Activated CD8-positive, alpha-beta T cell treated with anti-CD3 and anti-CD28 coated beads for 36 hours (primary cell): ENCODE data around the gene EMD. TPM values are rescaled to one million over a fixed set of nuclear protein-coding genes. Genes with fewer than 3 reads are reported as not detected.

Experiments
- ATAC-seq: fragments of 200-7000 bp; cut with Tn5 transposase; one replicate; pipeline ENCODE4 v1.10.0; 2021; ENCODE audit warnings: mild to moderate bottlenecking, moderate library complexity
- CTCF ChIA-PET: fragments of 350-600 bp; sonication (Branson Sonifier 250); formaldehyde crosslinking; loops from one replicate; lab custom pipeline; 2021; ENCODE audit warnings: antibody characterized with exemption; lab: Charles Lee
- POLR2A ChIA-PET: fragments of 350-600 bp; sonication (Branson Sonifier 250); formaldehyde crosslinking; loops from one replicate; lab custom pipeline; 2021; ENCODE audit warnings: antibody characterized with exemption; lab: Charles Lee
- DNase-seq: peaks from one replicate; pipeline ENCODE4 v3.0.0-alpha.2; 2020
- H3K27ac Mint-ChIP-seq: one replicate; pipeline ENCODE4 v1.8.0; 2021; ENCODE audit warnings: mild to moderate bottlenecking, mixed read lengths
- H3K27me3 Mint-ChIP-seq: one replicate; pipeline ENCODE4 v1.8.0; 2021; ENCODE audit warnings: mixed read lengths
- H3K36me3 Mint-ChIP-seq: one replicate; pipeline ENCODE4 v1.8.0; 2021; ENCODE audit warnings: low read depth, mixed read lengths
- H3K4me1 Mint-ChIP-seq: one replicate; pipeline ENCODE4 v1.8.0; 2021; ENCODE audit warnings: low read depth, mixed read lengths
- H3K4me3 Mint-ChIP-seq: one replicate; pipeline ENCODE4 v1.8.0; 2021; ENCODE audit warnings: mild to moderate bottlenecking, moderate library complexity, mixed read lengths
- H3K9me3 Mint-ChIP-seq: one replicate; pipeline ENCODE4 v1.8.0; 2021; ENCODE audit warnings: mixed read lengths
- CTCF ChIP-seq: fragments of 200-600 bp; IDR thresholded peaks from one replicate; pipeline ENCODE4 v1.8.0; 2022; ENCODE audit warnings: antibody characterized with exemption, mild to moderate bottlenecking
- intact Hi-C: fragments of 100-400 bp; cut with micrococcal nuclease; formaldehyde crosslinking; loops from one replicate; pipeline ENCODE4 v1.10.0; 2022
- total RNA-seq, 2 experiments: library from RNA; stranded (reverse); gene quantifications; one replicate each; pipeline ENCODE4 v1.2.3, GENCODE V29; 2021

The EMD gene
- total RNA-seq, 2 experiments from 2014 or later, result 92.4 to 96.6 TPM

- Mint-ChIP-seq H3K4me1 (peaks cover 35% of the 10 kb centered on the region), H3K4me3 (no peak overlapping the region), H3K36me3 (peaks cover 25% of the 10 kb centered on the region), H3K9me3 (no peaks in the 10 kb centered on the region), H3K27me3 (no peaks in the 10 kb centered on the region), H3K27ac (no peak overlapping the region)
- intact Hi-C loops, result no loop called here
- POLR2A ChIA-PET, result interaction anchor here (0.7 to 1.8 kb wide), 3 partner anchors 10 to 14 kb away, joined by 3 to 6 read pairs (median 3); no protein-coding TSS in a partner anchor
- ATAC-seq (no peak), DNase-seq (no peak)
- CTCF ChIA-PET, result no interaction called here
- TF ChIP-seq CTCF, result no peak
Measured at GRCh38 chrX:154355094-154355775, 23.9 kb upstream of the EMD start.

GRCh38 chrX:154355776-154356140 is 23.3 kb upstream of the EMD start:
- ChIA-PET POLR2A (interaction anchor here (0.9 kb wide), 1 partner anchor 13 kb away, joined by 3 read pairs; no protein-coding TSS in a partner anchor), CTCF (no interaction called here)
- Mint-ChIP-seq H3K4me3 (no peak overlapping the region), H3K27ac (no peak overlapping the region), H3K36me3 (peaks cover 22% of the 10 kb centered on the region), H3K9me3 (no peaks in the 10 kb centered on the region), H3K4me1 (peaks cover 33% of the 10 kb centered on the region), H3K27me3 (no peaks in the 10 kb centered on the region)
- no peak for ATAC-seq
- intact Hi-C loops, result no loop called here
- TF ChIP-seq CTCF, result no peak
- no peak for DNase-seq

GRCh38 chrX:154356596-154356995 is 22.5 kb upstream of the EMD start:
- DNase-seq (no peak), ATAC-seq (no peak)
- no peaks in the 10 kb centered on the region for H3K9me3 Mint-ChIP-seq
- ChIA-PET CTCF (no interaction called here), POLR2A (no interaction called here)
- H3K27me3 Mint-ChIP-seq, result no peaks in the 10 kb centered on the region
- no peak for TF ChIP-seq CTCF
- intact Hi-C loops, result no loop called here
- no peak overlapping the region for H3K27ac Mint-ChIP-seq
- no peak overlapping the region for H3K4me3 Mint-ChIP-seq
- H3K4me1 Mint-ChIP-seq, result peaks cover 27% of the 10 kb centered on the region
- peaks cover 24% of the 10 kb centered on the region for H3K36me3 Mint-ChIP-seq

GRCh38 chrX:154357205-154357604 is 21.9 kb upstream of the EMD start:
- no peak overlapping the region for H3K27ac Mint-ChIP-seq
- H3K36me3 Mint-ChIP-seq, result peaks cover 25% of the 10 kb centered on the region
- H3K4me3 Mint-ChIP-seq, result no peak overlapping the region
- POLR2A ChIA-PET, result interaction anchor here (0.9 to 1.5 kb wide), 2 partner anchors 10 to 11 kb away, joined by 5 read pairs; no protein-coding TSS in a partner anchor
- intact Hi-C loops, result no loop called here
- H3K4me1 Mint-ChIP-seq, result peaks cover 21% of the 10 kb centered on the region
- CTCF ChIA-PET, result no interaction called here
- H3K9me3 Mint-ChIP-seq, result no peaks in the 10 kb centered on the region
- H3K27me3 Mint-ChIP-seq, result no peaks in the 10 kb centered on the region
- DNase-seq (no peak), ATAC-seq (no peak)
- TF ChIP-seq CTCF, result no peak

GRCh38 chrX:154358011-154358410 is 21.1 kb upstream of the EMD start:
- ChIA-PET CTCF (no interaction called here), POLR2A (interaction anchor here (0.9 to 1.5 kb wide), 2 partner anchors 10 kb away, joined by 5 read pairs; no protein-coding TSS in a partner anchor)
- DNase-seq, result no peak
- intact Hi-C loops, result no loop called here
- ATAC-seq, result no peak
- Mint-ChIP-seq H3K27ac (no peak overlapping the region), H3K27me3 (no peaks in the 10 kb centered on the region), H3K36me3 (peaks cover 29% of the 10 kb centered on the region), H3K9me3 (no peaks in the 10 kb centered on the region), H3K4me1 (peaks cover 19% of the 10 kb centered on the region), H3K4me3 (no peak overlapping the region)
- TF ChIP-seq CTCF, result no peak
